ENCODE measurements around the gene FCHO1. TPM values are rescaled to one million over a fixed set of nuclear protein-coding genes. Genes with fewer than 3 reads are reported as not detected.

FCHO1 gene
- total and polyA plus RNA-seq, 2 donors (not counting 3 experiments of a cell fraction or from before 2014, with no cell fraction given): 0.66 to 1.6 TPM

GRCh38 chr19:17718947-17719711, 32.1 kb upstream of the FCHO1 start, which contains the start of gene MAP1S:
TSS of gene MAP1S (plus strand) at chr19:17719480. CDS start at chr19:17719503, 23 bp downstream.
- peaks cover 35% of the 10 kb centered on the region for H3K4me1 ChIP-seq (ENCODE audit: control insufficient read depth, extremely low read depth, insufficient read depth, low read length)
- intact Hi-C loops (cut with micrococcal nuclease) (no loop called here), dilution Hi-C loops (cut with MboI; ENCODE audit: extremely low pct_ligation_motif_present, low sequenced_read_pairs) (no loop called here)
- no peaks in the 10 kb centered on the region for H3K27me3 ChIP-seq (ENCODE audit: control insufficient read depth in 2 of 2, insufficient read depth in 2 of 2, low read length in 2 of 2)
- no peaks in the 10 kb centered on the region for H3K9me1 ChIP-seq (replicated peaks; ENCODE audit: control insufficient read depth, extremely low read depth, insufficient read depth, low read length)
- DNase-seq (ENCODE audit: low read depth, low spot score) (peak; percentile 46), FAIRE-seq (peak; percentile 55)
- peak within 1 kb of the TSS; percentile 81 for H3K9ac ChIP-seq (replicated peaks; ENCODE audit: extremely low read depth, insufficient read depth, low read length)
- no peaks in the 10 kb centered on the region for H4K20me1 ChIP-seq (replicated peaks; ENCODE audit: control insufficient read depth, extremely low read depth, insufficient read depth, low read length)
- H3K9me3 ChIP-seq (replicated peaks; ENCODE audit: control insufficient read depth, insufficient read depth, low read length): no peaks in the 10 kb centered on the region
- POLR2A ChIA-PET: interaction anchor here (0.6 kb wide), 1 partner anchor 111 kb away, joined by 7 read pairs; no protein-coding TSS in a partner anchor
- peaks cover 3 to 6% of the 10 kb centered on the region in 2 experiments for H3K36me3 ChIP-seq (ENCODE audit: control insufficient read depth in 2 of 2, extremely low read depth in 1 of 2, insufficient read depth in 2 of 2, low read length in 2 of 2)
- no TSS peak for BruUV-seq (replicated peaks)
- H3K4me3 ChIP-seq (replicated peaks in 1 of 3; ENCODE audit: insufficient read depth in 1 of 3, low read depth in 1 of 3, low read length in 3 of 3): peak within 1 kb of the TSS; percentile 76 to 96 (median 90)
- peak within 1 kb of the TSS; percentile 83 for H3K4me2 ChIP-seq (ENCODE audit: insufficient read depth, low read length)
- H2AFZ ChIP-seq (ENCODE audit: low read depth, low read length): peak within 1 kb of the TSS; percentile 29
- H3K79me2 ChIP-seq (ENCODE audit: control insufficient read depth, insufficient read depth, low read length): peaks cover 45% of the 10 kb centered on the region
- peak within 1 kb of the TSS; percentile 90 for H3K27ac ChIP-seq (ENCODE audit: insufficient read depth, low read depth, low read length)
- CTCF ChIA-PET: interaction anchor here (1.5 to 5.2 kb wide), 3 partner anchors 16 to 97 kb away, joined by 3 to 26 read pairs (median 13); no protein-coding TSS in a partner anchor
- TF ChIP-seq EZH2 (IDR thresholded peaks at IDR 0.05; ENCODE audit: borderline replicate concordance, low read depth, low read length, severe bottlenecking): no peak
- no peak for TF ChIP-seq JUN (IDR thresholded peaks at IDR 0.05; ENCODE audit: borderline replicate concordance, insufficient read depth, insufficient read length, low read depth)
- TF ChIP-seq FOS (IDR thresholded peaks at IDR 0.05; ENCODE audit: borderline replicate concordance, insufficient read depth, low read length): no peak
- TF ChIP-seq MYC (IDR thresholded peaks at IDR 0.05; ENCODE audit: low read depth, low read length): no peak
- TF ChIP-seq MAX (IDR thresholded peaks at IDR 0.05; ENCODE audit: insufficient read depth, insufficient read length): no peak
- TF ChIP-seq GATA2 (IDR thresholded peaks at IDR 0.05; ENCODE audit: insufficient read depth, insufficient read length, low read depth, low read length): no peak
- no peak for TF ChIP-seq CTCF (IDR thresholded peaks at IDR 0.05; ENCODE audit: extremely low read depth in 1 of 2, insufficient read depth in 1 of 2, low read depth in 1 of 2, low read length in 2 of 2)
- peak; percentile 92 for TF ChIP-seq POLR2A (IDR thresholded peaks at IDR 0.05; ENCODE audit: low read depth, low read length)
- peak; percentile 92 for TF ChIP-seq POLR2AphosphoS5 (IDR thresholded peaks at IDR 0.05; ENCODE audit: insufficient read depth, low read depth, low read length)
